ENCODE results near the gene ABCB6.

ABCB6 gene

GRCh38 chr2:219182331-219183150 is 36.2 kb downstream of the ABCB6 start:
- no peak for DNase-seq

GRCh38 chr2:219181531-219181930 is 37.2 kb downstream of the ABCB6 start:
- no peak for DNase-seq

- no peak for DNase-seq
These were observed 37.8 kb downstream of the ABCB6 start for GRCh38 chr2:219180961-219181360.

GRCh38 chr2:219179601-219180465 is 38.9 kb downstream of the ABCB6 start:
- DNase-seq = no peak

GRCh38 chr2:219178377-219179175 is 40.2 kb downstream of the ABCB6 start:
- peak; percentile 47 for DNase-seq

GRCh38 chr2:219177552-219178376 is 41.0 kb downstream of the ABCB6 start, which contains the start of gene RETREG2:
Gene RETREG2 (plus strand): TSS chr2:219178275. CDS start chr2:219178353, 78 bp downstream.
- DNase-seq = peak; percentile 90

GRCh38 chr2:219176818-219177551 is 41.8 kb downstream of the ABCB6 start, which contains the start of gene CNPPD1:
Gene CNPPD1 (minus strand): TSS chr2:219176925. CDS start chr2:219176828, 97 bp downstream.
- peak; percentile 90 for DNase-seq

- no peak for DNase-seq
These were observed 42.6 kb downstream of the ABCB6 start for GRCh38 chr2:219175928-219176817.

- DNase-seq = no peak
These were observed 43.3 kb downstream of the ABCB6 start for GRCh38 chr2:219175486-219175885.

- DNase-seq = no peak
These were observed 44.0 kb downstream of the ABCB6 start for GRCh38 chr2:219174801-219175200.

- no peak for DNase-seq
These were observed 44.6 kb downstream of the ABCB6 start for GRCh38 chr2:219174146-219174545.

GRCh38 chr2:219173176-219173575 is 45.6 kb downstream of the ABCB6 start:
- no peak for DNase-seq

GRCh38 chr2:219172231-219173154 is 46.3 kb downstream of the ABCB6 start:
- no peak for DNase-seq

GRCh38 chr2:219171231-219171651 is 47.5 kb downstream of the ABCB6 start:
- DNase-seq = peak; percentile 60

- no peak for DNase-seq
These were observed 48.7 kb downstream of the ABCB6 start, which contains the start of gene SLC23A3 for GRCh38 chr2:219169930-219170654. Gene SLC23A3 (minus strand): TSS chr2:219170029. CDS start chr2:219169984, 45 bp downstream.

- DNase-seq = no peak
These were observed 49.8 kb downstream of the ABCB6 start for GRCh38 chr2:219168932-219169331.

GRCh38 chr2:219168526-219168925 is 50.2 kb downstream of the ABCB6 start:
- no peak for DNase-seq

GRCh38 chr2:219167997-219168396 is 50.8 kb downstream of the ABCB6 start:
- DNase-seq = no peak
